GM21723 (cell line): ENCODE data around the gene LHFPL5.

Source experiments
- ATAC-seq: cut with Tn5 transposase; IDR thresholded peaks from one replicate; pipeline ENCODE4 v1.9.1; 2021; ENCODE audit warnings: mild to moderate bottlenecking, moderate library complexity; ENCODE audit not compliant: unreplicated experiment

The LHFPL5 gene

DNA sequence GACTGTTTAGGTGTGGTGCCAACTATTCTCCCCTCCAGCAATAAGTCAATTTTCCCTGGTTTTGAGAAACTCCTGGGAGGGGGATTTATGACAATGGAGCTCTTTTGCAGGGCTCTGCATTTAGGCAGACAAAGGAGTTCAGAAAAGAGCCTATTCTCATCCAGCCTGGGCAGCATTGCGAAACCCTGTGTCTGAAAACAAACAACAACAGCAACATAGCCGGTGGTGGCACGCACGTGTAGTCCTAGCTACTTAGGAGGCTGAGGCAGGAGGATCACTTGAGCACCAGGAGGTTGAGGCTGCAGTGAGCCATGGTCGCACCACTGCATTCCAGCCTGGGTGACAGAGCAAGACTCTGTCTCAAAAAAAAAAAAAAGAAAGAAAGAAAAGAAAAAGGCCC, 14.5 kb upstream of the LHFPL5 start:
- ATAC-seq = no peak

GRCh38 chr6:35794536-35795452, 10.4 kb upstream of the LHFPL5 start:
- ATAC-seq = no peak

DNA sequence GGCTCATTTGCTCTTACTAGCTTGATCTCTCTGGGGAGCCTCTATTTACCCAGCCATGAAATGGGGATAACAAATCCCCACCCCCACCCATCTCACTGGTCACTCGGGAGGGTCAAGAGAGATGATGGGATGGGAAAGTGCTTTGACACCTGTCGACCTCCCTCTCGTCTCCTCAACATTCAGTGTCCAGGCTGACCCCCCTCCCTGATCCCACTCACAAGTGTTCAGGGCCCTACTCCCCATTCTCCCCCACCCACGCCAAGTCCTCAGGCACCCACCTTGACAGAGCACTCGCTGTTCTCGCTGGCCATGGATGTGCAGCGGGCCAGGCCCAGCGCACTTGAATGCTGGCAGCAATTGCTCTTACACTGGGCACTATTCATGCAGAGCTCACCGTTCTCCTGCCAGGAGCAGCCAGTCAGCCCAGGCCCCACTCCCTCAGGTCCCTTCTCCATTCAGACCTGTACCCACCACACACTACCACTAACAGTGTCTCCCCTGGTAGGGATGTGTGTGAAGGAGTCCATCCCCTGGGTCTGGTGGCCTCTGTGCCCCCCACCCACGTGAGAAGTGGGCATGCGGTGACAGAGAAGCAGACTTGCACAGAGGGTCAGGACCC, 9.6 kb upstream of the LHFPL5 start:
- ATAC-seq = no peak

DNA sequence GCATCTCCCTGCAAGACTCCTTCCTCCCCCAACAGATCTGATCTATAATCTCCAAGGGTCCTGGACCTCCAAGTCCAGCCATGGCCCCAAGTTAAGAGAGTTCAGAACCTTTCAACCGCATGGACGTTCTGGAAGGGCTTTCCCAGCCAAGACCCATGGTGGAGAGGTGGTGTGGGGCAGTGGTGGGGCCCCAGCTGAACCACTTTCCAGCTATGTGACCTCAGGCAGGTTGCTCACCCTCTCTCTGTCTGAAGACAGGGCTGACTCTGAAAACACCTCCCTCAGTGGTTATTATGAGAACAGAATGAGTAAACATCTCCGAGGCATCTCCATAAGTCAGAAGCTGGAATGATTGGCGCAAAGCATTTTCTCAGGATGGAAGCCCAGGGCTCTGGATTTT, 8.9 kb upstream of the LHFPL5 start:
- ATAC-seq = no peak

GRCh38 chr6:35797837-35798526, 7.2 kb upstream of the LHFPL5 start:
- no peak for ATAC-seq

GRCh38 chr6:35798706-35799105, 6.4 kb upstream of the LHFPL5 start:
- ATAC-seq = no peak

GRCh38 chr6:35801148-35801547, 4.0 kb upstream of the LHFPL5 start:
- no peak for ATAC-seq

DNA sequence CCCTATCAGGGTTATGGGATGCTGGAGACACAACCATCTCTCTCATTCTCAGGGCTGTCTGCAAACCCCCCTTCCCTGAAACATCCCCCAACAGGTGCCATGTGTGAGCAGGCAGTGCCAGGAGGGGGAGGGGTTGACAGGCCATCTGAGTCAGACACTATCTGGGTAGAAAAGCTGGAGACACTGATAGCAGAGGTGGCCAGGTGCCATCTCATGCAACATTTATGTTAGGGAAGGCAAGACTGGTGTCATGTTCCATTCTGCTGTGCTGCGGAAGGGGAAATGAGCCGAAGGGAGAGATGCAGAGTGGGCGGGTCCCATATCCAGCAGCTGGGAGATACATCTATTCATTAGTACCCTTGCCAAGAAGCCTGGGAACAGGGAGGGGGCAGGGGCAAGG, 3.5 kb downstream of the LHFPL5 start:
- no peak for ATAC-seq

DNA sequence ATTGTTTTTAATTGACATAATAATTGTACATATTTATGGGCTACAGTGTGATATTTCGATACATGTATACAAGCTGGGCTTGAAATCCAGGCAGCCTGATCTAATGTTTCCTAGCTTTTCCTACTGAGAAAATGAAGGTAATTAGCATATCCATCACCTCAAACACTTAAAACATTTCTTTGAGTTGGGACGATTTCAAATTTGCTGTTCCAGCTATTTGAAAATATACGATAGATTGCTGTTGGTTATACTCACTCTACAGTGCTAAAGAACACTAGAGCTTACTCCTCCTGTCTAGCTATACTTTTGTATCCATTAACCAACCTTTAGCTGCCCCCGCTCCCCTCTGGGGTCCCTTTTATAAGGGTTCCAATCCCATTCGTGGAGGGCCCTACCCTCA, 4.7 kb downstream of the LHFPL5 start:
- no peak for ATAC-seq

- no peak for ATAC-seq
Measured at GRCh38 chr6:35810971-35811698, 6.0 kb downstream of the LHFPL5 start.

GRCh38 chr6:35811699-35811995, 6.5 kb downstream of the LHFPL5 start:
- ATAC-seq = no peak

GRCh38 chr6:35817515-35817914, 12.4 kb downstream of the LHFPL5 start:
- ATAC-seq = no peak

- ATAC-seq = no peak
Measured at GRCh38 chr6:35823601-35824000, 18.4 kb downstream of the LHFPL5 start.

- ATAC-seq = no peak
Measured at GRCh38 chr6:35824552-35825192, 19.5 kb downstream of the LHFPL5 start.

DNA sequence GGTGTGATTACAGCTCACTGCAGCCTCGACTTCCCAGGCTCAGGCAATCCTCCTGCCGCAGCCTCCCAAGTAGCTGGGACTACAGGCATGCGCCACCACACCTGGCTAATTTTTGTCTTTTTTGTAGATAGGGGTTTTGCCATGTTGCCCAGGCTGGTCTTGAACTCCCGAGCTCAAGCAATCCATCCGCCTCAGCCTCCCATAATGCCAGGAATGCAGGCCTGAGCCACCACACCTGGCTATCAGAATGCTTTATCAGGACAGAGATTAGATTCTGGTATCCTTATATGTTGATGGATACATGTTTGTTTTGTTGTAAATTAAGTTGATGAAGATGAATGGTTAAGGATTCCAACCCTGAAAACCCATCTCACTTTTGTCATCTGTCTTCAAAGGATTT, 24.2 kb downstream of the LHFPL5 start:
- ATAC-seq = no peak

GRCh38 chr6:35831257-35832007, 26.3 kb downstream of the LHFPL5 start:
- no peak for ATAC-seq

DNA sequence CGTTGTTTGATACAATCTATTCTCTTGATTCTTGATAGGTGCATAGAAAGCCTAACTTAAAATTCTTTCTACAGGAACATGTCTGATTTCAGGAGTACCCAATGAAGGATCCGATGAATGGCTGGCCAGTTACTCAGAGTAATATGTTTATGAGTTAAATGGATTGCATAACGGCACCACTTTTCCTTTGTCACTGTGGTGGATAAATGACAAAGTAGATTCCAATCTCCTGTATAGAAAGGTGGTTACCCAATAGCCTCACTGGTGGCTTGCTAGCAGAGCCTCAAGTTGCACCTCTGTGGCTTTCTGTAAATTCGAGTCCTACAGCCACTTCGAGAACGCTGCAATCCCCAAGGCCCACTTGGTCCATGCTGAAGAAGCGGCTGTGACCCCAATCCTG, 28.4 kb downstream of the LHFPL5 start:
- ATAC-seq = no peak

- ATAC-seq = no peak
Measured at GRCh38 chr6:35839019-35839418, 33.9 kb downstream of the LHFPL5 start.

DNA sequence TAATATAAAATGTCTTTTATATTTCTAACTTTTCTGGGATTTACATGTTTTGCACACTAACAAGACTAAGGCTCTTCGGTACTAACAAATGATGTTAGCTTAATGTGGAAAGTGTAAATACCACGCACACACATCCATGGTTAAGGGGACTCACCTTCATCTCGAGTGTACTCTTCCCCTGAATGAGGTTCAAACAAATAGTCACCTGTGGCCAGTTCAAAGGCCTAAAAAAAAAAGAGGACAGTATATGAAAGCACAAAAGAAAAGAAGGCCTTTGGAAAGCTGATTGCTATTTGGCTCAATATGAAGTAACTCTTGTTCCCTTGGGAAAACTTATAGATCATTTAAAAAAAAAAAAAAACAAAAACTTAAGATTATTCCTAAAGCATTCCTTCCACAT, 37.2 kb downstream of the LHFPL5 start:
- no peak for ATAC-seq

DNA sequence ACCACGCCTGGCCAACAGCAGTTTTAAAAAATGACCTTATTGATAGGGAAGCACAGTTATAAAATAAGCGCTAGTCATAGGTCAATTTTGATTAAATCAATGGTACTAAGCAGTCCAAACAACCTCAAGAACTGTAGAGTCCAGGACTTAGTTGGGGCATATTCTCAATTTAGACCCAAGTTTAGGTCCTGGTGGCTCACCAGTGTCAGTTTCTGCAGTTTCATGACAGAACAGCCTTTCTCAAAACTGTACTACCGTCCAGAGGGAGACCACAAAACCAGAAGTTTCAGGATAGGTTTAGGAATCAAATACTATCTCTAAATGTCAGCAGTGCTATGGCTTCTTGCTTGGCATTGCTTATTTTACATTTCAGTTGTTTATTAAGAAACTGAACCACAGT, 39.1 kb downstream of the LHFPL5 start:
- ATAC-seq = no peak
